ENCODE results near the gene LIN28B. TPM values are rescaled to one million over a fixed set of nuclear protein-coding genes. Genes with fewer than 3 reads are reported as not detected.

LIN28B gene
- total RNA-seq, 1 experiment from 2014 or later: 0.25 TPM

GRCh38 chr6:105001063-105001462, 44.2 kb downstream of the LIN28B start (continued):
- TF ChIP-seq REST (IDR thresholded peaks at IDR 0.05; ENCODE audit: low read depth) (no peak), ZNF274 (IDR thresholded peaks at IDR 0.05; ENCODE audit: low read depth, low read length) (no peak), EGR1 (IDR thresholded peaks at IDR 0.05; ENCODE audit: low read depth) (no peak)

GRCh38 chr6:105001906-105002305, 45.0 kb downstream of the LIN28B start:
- no peaks in the 10 kb centered on the region for H3K27me3 ChIP-seq (ENCODE audit: insufficient read depth, low read length)
- no peak overlapping the region for H3K4me2 ChIP-seq (ENCODE audit: low read length)
- BruUV-seq (replicated peaks): no TSS peak
- ChIA-PET POLR2A (no interaction called here), CTCF (no interaction called here), RAD21 (ENCODE audit: low non-redundant PET in 1 of 2, low total read pairs in 2 of 2, uncharacterized antibody in 2 of 2, unreplicated experiment in 2 of 2) (no interaction called here)
- no peak overlapping the region for H2AFZ ChIP-seq (ENCODE audit: low read depth, low read length, poor library complexity, severe bottlenecking)
- H3K36me3 ChIP-seq (ENCODE audit: control insufficient read depth in 1 of 2, insufficient read depth in 2 of 2, low read length in 2 of 2): no peaks in the 10 kb centered on the region
- no peaks in the 10 kb centered on the region for H3K4me1 ChIP-seq (ENCODE audit: control insufficient read depth in 1 of 2, insufficient read depth in 2 of 2, low read length in 2 of 2)
- TF ChIP-seq ATF3 (IDR thresholded peaks at IDR 0.05): no peak
- TF ChIP-seq ZNF274 (IDR thresholded peaks at IDR 0.05; ENCODE audit: low read depth, low read length): no peak
- TF ChIP-seq CTCF (IDR thresholded peaks at IDR 0.05 in 2 of 3, conservative IDR thresholded peaks at IDR 0.05 in 1 of 3; ENCODE audit: borderline replicate concordance in 1 of 3, insufficient read depth in 1 of 3, low read depth in 2 of 3, low read length in 2 of 3): no peak
- TF ChIP-seq MAX (IDR thresholded peaks at IDR 0.05): no peak
- TF ChIP-seq ELF1 (IDR thresholded peaks at IDR 0.05; ENCODE audit: borderline replicate concordance, low read depth): no peak
- no peak for TF ChIP-seq JUND (IDR thresholded peaks at IDR 0.05)
- TF ChIP-seq POLR2AphosphoS5 (IDR thresholded peaks at IDR 0.05; ENCODE audit: low read depth, low read length): no peak
- TF ChIP-seq CBX3 (IDR thresholded peaks at IDR 0.05; ENCODE audit: low read depth): no peak
- no peak for TF ChIP-seq EZH2 (IDR thresholded peaks at IDR 0.05)
- no peak for TF ChIP-seq EGR1 (IDR thresholded peaks at IDR 0.05; ENCODE audit: low read depth)
- TF ChIP-seq SRF (IDR thresholded peaks at IDR 0.05; ENCODE audit: low read depth): no peak
- no peak for TF ChIP-seq EZH2phosphoT487 (IDR thresholded peaks at IDR 0.05; ENCODE audit: borderline replicate concordance)
- no peak for TF ChIP-seq REST (IDR thresholded peaks at IDR 0.05; ENCODE audit: low read depth)
- no peak for TF ChIP-seq TCF7L2 (IDR thresholded peaks at IDR 0.05; ENCODE audit: borderline replicate concordance, extremely low read depth, insufficient read depth, insufficient read length)
- no peak overlapping the region for H3K27ac ChIP-seq (ENCODE audit: low read depth, low read length)
- no peaks in the 10 kb centered on the region for H3K79me2 ChIP-seq (ENCODE audit: insufficient read depth, low read length)
- no peak overlapping the region for H3K4me3 ChIP-seq (replicated peaks in 1 of 2; ENCODE audit: low read depth in 1 of 2, low read length in 2 of 2)
- ATAC-seq: no peak
- no peak overlapping the region for H3K9ac ChIP-seq (ENCODE audit: low read length)
- no peaks in the 10 kb centered on the region for H4K20me1 ChIP-seq (ENCODE audit: insufficient read depth)
- H3K9me2 ChIP-seq (ENCODE audit: insufficient read depth): no peaks in the 10 kb centered on the region
- no peak for DNase-seq (ENCODE audit: low read depth, low spot score)
- H3K9me3 ChIP-seq (ENCODE audit: control insufficient read depth in 1 of 2, insufficient read depth in 1 of 2, low read depth in 1 of 2, low read length in 2 of 2): no peaks in the 10 kb centered on the region
- intact Hi-C loops (cut with micrococcal nuclease): no loop called here

Data from HCT116 (cell line).